Nephron (organoid): ENCODE results near the gene P2RY13.
A peak's percentile ranks its signal among the peaks of the same experiment; 100 is the strongest.

Source experiments
- H3K27ac Mint-ChIP-seq, 3 experiments: 2 replicates each; pipeline ENCODE4 v1.8.0; 2020; ENCODE audit warnings: mixed read lengths in 3 of 3, mild to moderate bottlenecking in 2 of 3, moderate library complexity in 1 of 3
- H3K27me3 Mint-ChIP-seq: 2 replicates; pipeline ENCODE4 v1.8.0; 2021; ENCODE audit warnings: low read depth, mild to moderate bottlenecking, moderate library complexity, mixed read lengths
- H3K36me3 Mint-ChIP-seq: 2 replicates; pipeline ENCODE4 v1.8.0; 2020; ENCODE audit warnings: low read depth, mixed read lengths
- H3K4me1 Mint-ChIP-seq: 2 replicates; pipeline ENCODE4 v1.8.0; 2020; ENCODE audit warnings: mixed read lengths
- H3K4me3 Mint-ChIP-seq, 3 experiments: 2 replicates each; pipeline ENCODE4 v1.8.0; 2020; ENCODE audit warnings: mild to moderate bottlenecking in 3 of 3, mixed read lengths in 3 of 3, moderate library complexity in 2 of 3
- H3K9me3 Mint-ChIP-seq: 2 replicates; pipeline ENCODE4 v1.8.0; 2020; ENCODE audit warnings: mixed read lengths
- CTCF ChIP-seq, 3 experiments: fragments of 200-600 bp; sonication (generic); IDR thresholded peaks; one replicate each; pipeline ENCODE4 v1.5.0; 2021; ENCODE audit warnings: antibody characterized with exemption in 3 of 3; ENCODE audit not compliant: unreplicated experiment in 3 of 3

Gene P2RY13

GRCh38 chr3:151330379-151330778 lies 1.0 kb upstream of the P2RY13 start:
- no peak overlapping the region for H3K27ac Mint-ChIP-seq
- H3K27me3 Mint-ChIP-seq = no peaks in the 10 kb centered on the region
- TF ChIP-seq CTCF (IDR thresholded peaks at IDR 0.05; ENCODE audit: unreplicated experiment in 3 of 3) = no peak
- no peak overlapping the region for H3K4me3 Mint-ChIP-seq
- H3K36me3 Mint-ChIP-seq = no peaks in the 10 kb centered on the region
- H3K9me3 Mint-ChIP-seq = no peaks in the 10 kb centered on the region
- H3K4me1 Mint-ChIP-seq = no peaks in the 10 kb centered on the region

- H3K27me3 Mint-ChIP-seq = no peaks in the 10 kb centered on the region
- H3K4me3 Mint-ChIP-seq = no peak overlapping the region
- H3K36me3 Mint-ChIP-seq = no peaks in the 10 kb centered on the region
- no peak overlapping the region for H3K27ac Mint-ChIP-seq
- H3K9me3 Mint-ChIP-seq = no peaks in the 10 kb centered on the region
- no peak for TF ChIP-seq CTCF (IDR thresholded peaks at IDR 0.05; ENCODE audit: unreplicated experiment in 3 of 3)
- H3K4me1 Mint-ChIP-seq = no peaks in the 10 kb centered on the region
These were observed 902 bp downstream of the P2RY13 start for GRCh38 chr3:151328298-151328995.

- H3K4me1 Mint-ChIP-seq = no peaks in the 10 kb centered on the region
- H3K4me3 Mint-ChIP-seq = no peak overlapping the region
- H3K27ac Mint-ChIP-seq = no peak overlapping the region
- H3K36me3 Mint-ChIP-seq = no peaks in the 10 kb centered on the region
- no peaks in the 10 kb centered on the region for H3K9me3 Mint-ChIP-seq
- no peaks in the 10 kb centered on the region for H3K27me3 Mint-ChIP-seq
- TF ChIP-seq CTCF (IDR thresholded peaks at IDR 0.05; ENCODE audit: unreplicated experiment in 3 of 3) = peak; percentile 50 to 68 (median 58)
These were observed 1.7 kb downstream of the P2RY13 start for GRCh38 chr3:151327571-151328198.

- no peaks in the 10 kb centered on the region for H3K36me3 Mint-ChIP-seq
- H3K4me1 Mint-ChIP-seq = no peaks in the 10 kb centered on the region
- no peak for TF ChIP-seq CTCF (IDR thresholded peaks at IDR 0.05; ENCODE audit: unreplicated experiment in 3 of 3)
- H3K27ac Mint-ChIP-seq = no peak overlapping the region
- H3K9me3 Mint-ChIP-seq = no peaks in the 10 kb centered on the region
- no peak overlapping the region for H3K4me3 Mint-ChIP-seq
- no peaks in the 10 kb centered on the region for H3K27me3 Mint-ChIP-seq
These were observed 6.8 kb downstream of the P2RY13 start for GRCh38 chr3:151322511-151322910.

- no peak for TF ChIP-seq CTCF (IDR thresholded peaks at IDR 0.05; ENCODE audit: unreplicated experiment in 3 of 3)
- Mint-ChIP-seq H3K36me3 (no peaks in the 10 kb centered on the region), H3K4me3 (no peak overlapping the region), H3K27ac (no peak overlapping the region), H3K9me3 (no peaks in the 10 kb centered on the region), H3K27me3 (no peaks in the 10 kb centered on the region), H3K4me1 (no peaks in the 10 kb centered on the region)
These were observed 7.8 kb downstream of the P2RY13 start for GRCh38 chr3:151321526-151321925.

GRCh38 chr3:151320131-151320530 lies 9.2 kb downstream of the P2RY13 start:
- no peak for TF ChIP-seq CTCF (IDR thresholded peaks at IDR 0.05; ENCODE audit: unreplicated experiment in 3 of 3)
- H3K9me3 Mint-ChIP-seq = no peaks in the 10 kb centered on the region
- no peaks in the 10 kb centered on the region for H3K4me1 Mint-ChIP-seq
- H3K27me3 Mint-ChIP-seq = no peaks in the 10 kb centered on the region
- H3K36me3 Mint-ChIP-seq = no peaks in the 10 kb centered on the region
- no peak overlapping the region for H3K4me3 Mint-ChIP-seq
- no peak overlapping the region for H3K27ac Mint-ChIP-seq
